Type B pancreatic cell (in vitro differentiated cells): ENCODE measurements around the gene MIPOL1. TPM values are rescaled to one million over a fixed set of nuclear protein-coding genes. Genes with fewer than 3 reads are reported as not detected.
"Not testable (repeated sequence)": the region's sequence is repeated elsewhere in the genome, so short reads cannot be mapped to it uniquely, and the experiment has no call there.

ENCODE experiments used
- DNase-seq: peaks from one replicate; pipeline ENCODE4 v3.0.0; 2021; ENCODE audit warnings: mixed read lengths; ENCODE audit not compliant: unreplicated experiment; ENCODE audit errors: extremely low spot score
- H3K27ac Mint-ChIP-seq: 2 replicates; pipeline ENCODE4 v1.8.0; 2021; ENCODE audit warnings: mild to moderate bottlenecking, mixed read lengths
- H3K27me3 Mint-ChIP-seq: 2 replicates; pipeline ENCODE4 v1.8.0; 2021; ENCODE audit warnings: mixed read lengths
- H3K36me3 Mint-ChIP-seq: 2 replicates; pipeline ENCODE4 v1.8.0; 2021; ENCODE audit warnings: mixed read lengths
- H3K4me1 Mint-ChIP-seq: one replicate; pipeline ENCODE4 v1.8.0; 2021; ENCODE audit warnings: mixed read lengths; ENCODE audit not compliant: unreplicated experiment
- H3K4me3 Mint-ChIP-seq: 2 replicates; pipeline ENCODE4 v1.8.0; 2021; ENCODE audit warnings: mild to moderate bottlenecking, mixed read lengths
- H3K9me3 Mint-ChIP-seq: 2 replicates; pipeline ENCODE4 v1.8.0; 2021; ENCODE audit warnings: mixed read lengths
- CTCF ChIP-seq: fragments of 200-600 bp; sonication (generic); conservative IDR thresholded peaks from 2 replicates; pipeline ENCODE4 v1.5.0; 2021; ENCODE audit warnings: antibody characterized with exemption, mild to moderate bottlenecking
- total RNA-seq: library from RNA; stranded (reverse); gene quantifications from 2 replicates; pipeline ENCODE4 v1.2.1, GENCODE V29; 2021; ENCODE audit warnings: low replicate concordance

The MIPOL1 gene
- total RNA-seq, 1 donor from 2014 or later = 14.5 TPM

GRCh38 chr14:37171678-37172023, 26.1 kb upstream of the MIPOL1 start:
- no peaks in the 10 kb centered on the region for H3K9me3 Mint-ChIP-seq
- TF ChIP-seq CTCF = no peak
- H3K4me1 Mint-ChIP-seq = peaks cover 17% of the 10 kb centered on the region
- no peaks in the 10 kb centered on the region for H3K36me3 Mint-ChIP-seq
- DNase-seq = no peak
- peaks cover 5% of the 10 kb centered on the region for H3K27me3 Mint-ChIP-seq
- peak overlapping the region; percentile 98 for H3K4me3 Mint-ChIP-seq
- peak overlapping the region; percentile 95 for H3K27ac Mint-ChIP-seq

- Mint-ChIP-seq H3K36me3 (no peaks in the 10 kb centered on the region), H3K27ac (peak within 1 kb of the TSS; percentile 95), H3K4me3 (peak within 1 kb of the TSS; percentile 98), H3K4me1 (peaks cover 17% of the 10 kb centered on the region), H3K27me3 (peaks cover 5% of the 10 kb centered on the region), H3K9me3 (no peaks in the 10 kb centered on the region)
- DNase-seq = peak; percentile 82
- peak; percentile 45 for TF ChIP-seq CTCF
These were observed 25.5 kb upstream of the MIPOL1 start, which contains the start of gene SLC25A21 for GRCh38 chr14:37172024-37172869. Gene SLC25A21, minus strand, starts transcription at chr14:37172606.

GRCh38 chr14:37172936-37173614, 24.7 kb upstream of the MIPOL1 start:
- no peak for TF ChIP-seq CTCF
- peaks cover 17% of the 10 kb centered on the region for H3K4me1 Mint-ChIP-seq
- no peaks in the 10 kb centered on the region for H3K9me3 Mint-ChIP-seq
- peak overlapping the region; percentile 98 for H3K4me3 Mint-ChIP-seq
- no peak for DNase-seq
- peaks cover under 1% of the 10 kb centered on the region for H3K27me3 Mint-ChIP-seq
- no peak overlapping the region for H3K27ac Mint-ChIP-seq
- no peaks in the 10 kb centered on the region for H3K36me3 Mint-ChIP-seq

- no peak for DNase-seq
These were observed 17.7 kb upstream of the MIPOL1 start for GRCh38 chr14:37179896-37180502.

GRCh38 chr14:37180886-37181285, 16.9 kb upstream of the MIPOL1 start:
- H3K4me3 Mint-ChIP-seq, H3K27ac Mint-ChIP-seq, H3K27me3 Mint-ChIP-seq, H3K36me3 Mint-ChIP-seq, H3K4me1 Mint-ChIP-seq, DNase-seq, H3K9me3 Mint-ChIP-seq: not testable (repeated sequence)

More at GRCh38 chr14:37179896-37180502, 17.7 kb upstream of the MIPOL1 start:
- H3K4me1 Mint-ChIP-seq = no peaks in the 10 kb centered on the region
- no peaks in the 10 kb centered on the region for H3K36me3 Mint-ChIP-seq
- no peak overlapping the region for H3K27ac Mint-ChIP-seq
- no peaks in the 10 kb centered on the region for H3K27me3 Mint-ChIP-seq
- TF ChIP-seq CTCF = no peak
- H3K9me3 Mint-ChIP-seq = no peaks in the 10 kb centered on the region
- no peak overlapping the region for H3K4me3 Mint-ChIP-seq

GRCh38 chr14:37181441-37181840, 16.3 kb upstream of the MIPOL1 start:
- H3K4me3 Mint-ChIP-seq = no peak overlapping the region
- no peak for TF ChIP-seq CTCF
- H3K4me1 Mint-ChIP-seq = no peaks in the 10 kb centered on the region
- H3K9me3 Mint-ChIP-seq = no peaks in the 10 kb centered on the region
- H3K27ac Mint-ChIP-seq = no peak overlapping the region
- no peaks in the 10 kb centered on the region for H3K27me3 Mint-ChIP-seq
- no peak for DNase-seq
- no peaks in the 10 kb centered on the region for H3K36me3 Mint-ChIP-seq

- not testable (repeated sequence) for H3K36me3 Mint-ChIP-seq, H3K27me3 Mint-ChIP-seq, DNase-seq, H3K9me3 Mint-ChIP-seq, H3K27ac Mint-ChIP-seq, H3K4me3 Mint-ChIP-seq, H3K4me1 Mint-ChIP-seq
These were observed 13.2 kb upstream of the MIPOL1 start for GRCh38 chr14:37184520-37184919.
